Hepatocyte (in vitro differentiated cells): Measurements from ENCODE around the gene DCAF4. TPM values are rescaled to one million over a fixed set of nuclear protein-coding genes. Genes with fewer than 3 reads are reported as not detected.

Source experiments
- DNase-seq: peaks from one replicate; pipeline ENCODE4 v3.0.0-alpha.2; 2016; ENCODE audit warnings: low spot score
- H2AFZ ChIP-seq: fragments of 200-600 bp; sonication (generic); 2 replicates; pipeline ENCODE4 v1.6.0; 2016; ENCODE audit warnings: antibody characterized with exemption, mild to moderate bottlenecking
- H3K27ac ChIP-seq: fragments of 200-600 bp; sonication (generic); 2 replicates; pipeline ENCODE4 v1.5.1; 2016; ENCODE audit warnings: mild to moderate bottlenecking
- H3K27me3 ChIP-seq: fragments of 200-600 bp; sonication (generic); 2 replicates; pipeline ENCODE4 v1.6.1; 2016
- H3K36me3 ChIP-seq: fragments of 200-600 bp; sonication (generic); replicated peaks from 2 replicates; pipeline ENCODE4 v1.5.1; 2016; ENCODE audit warnings: low read depth; ENCODE audit not compliant: insufficient read depth
- H3K4me1 ChIP-seq: fragments of 200-600 bp; sonication (generic); 2 replicates; pipeline ENCODE4 v1.5.1; 2016; ENCODE audit warnings: mild to moderate bottlenecking, moderate library complexity; ENCODE audit not compliant: insufficient read depth
- H3K4me2 ChIP-seq: fragments of 200-600 bp; sonication (generic); 2 replicates; pipeline ENCODE4 v1.6.0; 2016
- H3K4me3 ChIP-seq: fragments of 200-600 bp; sonication (generic); 2 replicates; pipeline ENCODE4 v1.5.1; 2016; ENCODE audit warnings: mild to moderate bottlenecking
- H3K79me2 ChIP-seq: fragments of 200-600 bp; sonication (generic); 2 replicates; pipeline ENCODE4 v1.6.0; 2017; ENCODE audit warnings: mild to moderate bottlenecking
- H3K9me2 ChIP-seq: fragments of 200-600 bp; sonication (generic); replicated peaks from 2 replicates; pipeline ENCODE4 v1.6.0; 2017; ENCODE audit warnings: mild to moderate bottlenecking; ENCODE audit not compliant: insufficient read depth
- H3K9me3 ChIP-seq: fragments of 200-600 bp; sonication (generic); 2 replicates; pipeline ENCODE4 v1.5.1; 2016; ENCODE audit warnings: low read depth, mild to moderate bottlenecking
- H4K20me1 ChIP-seq: fragments of 200-600 bp; sonication (generic); 2 replicates; pipeline ENCODE4 v1.6.0; 2016; ENCODE audit warnings: mild to moderate bottlenecking; ENCODE audit not compliant: insufficient read depth, poor library complexity, severe bottlenecking
- CTCF ChIP-seq: fragments of 200-600 bp; sonication (generic); IDR thresholded peaks from 2 replicates; pipeline ENCODE4 v1.5.1; 2016; ENCODE audit warnings: antibody characterized with exemption, mild to moderate bottlenecking; ENCODE audit not compliant: poor library complexity
- EZH2 ChIP-seq: fragments of 200-600 bp; sonication (generic); IDR thresholded peaks from 2 replicates; pipeline ENCODE4 v1.6.1; 2016; ENCODE audit warnings: antibody characterized with exemption, mild to moderate bottlenecking, borderline replicate concordance
- EZH2phosphoT487 ChIP-seq: fragments of 200-600 bp; sonication (generic); IDR thresholded peaks from one replicate; pipeline ENCODE4 v1.6.1; 2018; ENCODE audit warnings: antibody characterized with exemption, mild to moderate bottlenecking, low read depth, moderate library complexity; ENCODE audit not compliant: unreplicated experiment, severe bottlenecking
- WGBS: methylation state at CpG from one replicate; pipeline ENCODE4 v1.1.6; 2016; ENCODE audit warnings: low lambda C conversion rate; ENCODE audit errors: missing lambda C conversion rate; 5-methylcytosine and 5-hydroxymethylcytosine counted together
- polyA plus RNA-seq: library from polyadenylated mRNA; unstranded; fragments of >200 nt; fragmentation: Nextera tagmentation; extraction: Ambion mirVana; gene quantifications from 2 replicates; pipeline ENCODE4 v1.2.1, GENCODE V29; 2016
- total RNA-seq: library from RNA; depleted of rRNA; stranded (reverse); fragments of >200 nt; gene quantifications from 2 replicates; pipeline ENCODE4 v1.2.3, GENCODE V29; 2014

Gene DCAF4
- total and polyA plus RNA-seq, 2 experiments from 2014 or later, result 8.5 to 21.6 TPM

- no peaks in the 10 kb centered on the region for H3K9me3 ChIP-seq
- no peaks in the 10 kb centered on the region for H4K20me1 ChIP-seq
- H3K9me2 ChIP-seq, result no peaks in the 10 kb centered on the region
- no peak for DNase-seq
- peaks cover 4% of the 10 kb centered on the region for H3K27me3 ChIP-seq
- H3K4me1 ChIP-seq, result no peaks in the 10 kb centered on the region
- H3K4me3 ChIP-seq, result no peak overlapping the region
- TF ChIP-seq CTCF, result no peak
- no peak for TF ChIP-seq EZH2
- no peak for TF ChIP-seq EZH2phosphoT487
- no peaks in the 10 kb centered on the region for H3K79me2 ChIP-seq
- no peak overlapping the region for H3K4me2 ChIP-seq
- H2AFZ ChIP-seq, result no peak overlapping the region
- H3K27ac ChIP-seq, result no peak overlapping the region
- H3K36me3 ChIP-seq, result no peaks in the 10 kb centered on the region
- WGBS, result 91% methylated on average over 1 of the region's 1 CpG
Measured at GRCh38 chr14:72882047-72882446, 44.2 kb upstream of the DCAF4 start.

GRCh38 chr14:72882463-72882862 lies 43.8 kb upstream of the DCAF4 start:
- Histone ChIP-seq H3K27me3 (peaks cover 5% of the 10 kb centered on the region), H3K79me2 (no peaks in the 10 kb centered on the region)

GRCh38 chr14:72883109-72883508 lies 43.2 kb upstream of the DCAF4 start:
- no peaks in the 10 kb centered on the region for H4K20me1 ChIP-seq
- 100% methylated on average over 2 of the region's 2 CpGs for WGBS
- no peaks in the 10 kb centered on the region for H3K9me2 ChIP-seq
- no peak overlapping the region for H3K4me3 ChIP-seq
- H2AFZ ChIP-seq, result no peak overlapping the region
- H3K36me3 ChIP-seq, result no peaks in the 10 kb centered on the region
- TF ChIP-seq EZH2, result no peak
- TF ChIP-seq EZH2phosphoT487, result no peak
- TF ChIP-seq CTCF, result no peak
- no peaks in the 10 kb centered on the region for H3K79me2 ChIP-seq
- no peaks in the 10 kb centered on the region for H3K4me1 ChIP-seq
- H3K27me3 ChIP-seq, result peaks cover 8% of the 10 kb centered on the region
- DNase-seq, result no peak
- no peak overlapping the region for H3K4me2 ChIP-seq
- no peak overlapping the region for H3K27ac ChIP-seq
- no peaks in the 10 kb centered on the region for H3K9me3 ChIP-seq

More at GRCh38 chr14:72882463-72882862, 43.8 kb upstream of the DCAF4 start:
- Histone ChIP-seq H3K4me1 (no peaks in the 10 kb centered on the region), H3K4me3 (no peak overlapping the region), H4K20me1 (no peaks in the 10 kb centered on the region), H3K27ac (no peak overlapping the region), H3K36me3 (no peaks in the 10 kb centered on the region), H3K9me3 (no peaks in the 10 kb centered on the region), H3K4me2 (no peak overlapping the region), H2AFZ (no peak overlapping the region), H3K9me2 (no peaks in the 10 kb centered on the region)
- DNase-seq, result no peak
- WGBS, result 70% methylated on average over 7 of the region's 7 CpGs
- TF ChIP-seq EZH2phosphoT487 (no peak), EZH2 (no peak), CTCF (no peak)

GRCh38 chr14:72883961-72884360 lies 42.3 kb upstream of the DCAF4 start:
- H3K27me3 ChIP-seq, result peaks cover 11% of the 10 kb centered on the region
- H3K79me2 ChIP-seq, result no peaks in the 10 kb centered on the region
- no peaks in the 10 kb centered on the region for H3K9me3 ChIP-seq
- H3K9me2 ChIP-seq, result no peaks in the 10 kb centered on the region
- H3K4me1 ChIP-seq, result no peaks in the 10 kb centered on the region
- WGBS, result 91% methylated on average over 4 of the region's 4 CpGs
- no peak overlapping the region for H2AFZ ChIP-seq
- no peak overlapping the region for H3K4me3 ChIP-seq
- no peak overlapping the region for H3K27ac ChIP-seq
- DNase-seq, result no peak
- H4K20me1 ChIP-seq, result no peaks in the 10 kb centered on the region
- H3K36me3 ChIP-seq, result no peaks in the 10 kb centered on the region
- no peak overlapping the region for H3K4me2 ChIP-seq
- TF ChIP-seq EZH2phosphoT487, result no peak
